Sciatic nerve (tissue), 2 donors: ENCODE measurements around the gene MAP4K1. TPM values are rescaled to one million over a fixed set of nuclear protein-coding genes. Genes with fewer than 3 reads are reported as not detected.
"Not testable (repeated sequence)": the region's sequence is repeated elsewhere in the genome, so short reads cannot be mapped to it uniquely, and the experiment has no call there.

Source experiments
- ATAC-seq: fragments of 200-7000 bp; cut with Tn5 transposase; one replicate; pipeline ENCODE4 v1.9.1; 2020; ENCODE audit warnings: mild to moderate bottlenecking, moderate library complexity
- DNase-seq: peaks from one replicate; pipeline ENCODE4 v3.0.0-alpha.2; 2020; ENCODE audit warnings: low spot score
- intact Hi-C: fragments of 100-400 bp; cut with DNase I; formaldehyde crosslinking; loops from one replicate; pipeline ENCODE4 v1.14.2; 2022
- total RNA-seq: library from RNA; stranded (reverse); fragmentation: NEBNext Ultra II Directional; extraction: Animal tissue kit (Norgen Biotek cat#: 25700); gene quantifications from one replicate; pipeline ENCODE4 v1.2.1, GENCODE V29; 2021
- donor health status: DM: no; HTN: no; CAD: no.
- donor health status: DM: no; HTN: no; CAD: no.

MAP4K1 gene
- total RNA-seq, 1 donor from 2014 or later = 6.2 TPM

DNA sequence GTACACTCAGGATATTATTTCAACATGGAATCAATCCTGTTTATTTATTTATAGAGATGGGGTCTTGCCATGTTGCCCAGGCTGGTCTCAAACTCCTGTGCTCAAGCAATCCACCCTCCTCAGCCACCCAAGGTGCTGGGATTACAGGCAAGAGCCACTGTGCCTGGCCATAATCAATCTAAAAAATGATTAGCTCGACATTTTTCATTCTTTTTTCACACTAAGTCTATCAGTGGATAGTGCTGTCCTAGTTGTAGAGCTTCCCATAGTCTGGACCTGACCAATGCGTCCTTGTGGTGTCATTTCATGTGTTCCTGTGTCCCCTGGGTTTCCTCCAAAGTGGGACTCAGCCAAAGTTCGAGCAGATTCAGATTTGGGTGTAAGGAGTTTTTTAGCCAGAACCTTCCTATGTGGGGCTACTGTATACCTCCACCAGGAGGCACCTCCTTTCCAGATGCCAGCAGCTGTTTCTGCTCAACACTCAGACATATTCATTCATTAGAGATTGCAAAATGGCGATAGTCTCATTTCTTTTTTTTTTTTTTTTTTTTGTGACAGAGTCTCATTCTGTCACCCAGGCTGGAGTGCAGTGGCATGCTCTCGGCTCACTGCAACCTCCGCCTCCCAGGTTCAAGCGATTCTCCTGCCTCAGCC, 61.1 kb downstream of the MAP4K1 start:
- no peak for DNase-seq
- no peak for ATAC-seq
- intact Hi-C loops = no loop called here

DNA sequence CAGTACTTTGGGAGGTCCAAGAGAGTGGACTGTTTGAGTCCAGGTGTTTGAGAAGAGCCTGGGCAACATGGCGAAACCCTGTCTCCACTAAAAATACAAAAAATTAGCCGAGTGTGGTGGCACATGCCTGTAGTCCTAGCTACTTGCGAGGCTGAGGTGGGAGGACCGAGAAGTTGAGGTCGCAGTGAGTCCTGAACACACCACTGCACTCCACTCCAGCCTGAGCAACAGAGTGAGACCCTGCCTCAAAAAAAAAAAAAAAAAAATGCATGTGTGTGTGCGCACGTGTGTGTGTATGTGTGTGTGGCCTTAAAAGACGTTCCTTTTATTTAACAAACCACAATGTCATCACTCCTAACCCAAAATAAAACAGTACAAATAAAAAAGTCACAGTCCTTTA, 62.6 kb downstream of the MAP4K1 start:
- no peak for DNase-seq
- intact Hi-C loops = no loop called here

DNA sequence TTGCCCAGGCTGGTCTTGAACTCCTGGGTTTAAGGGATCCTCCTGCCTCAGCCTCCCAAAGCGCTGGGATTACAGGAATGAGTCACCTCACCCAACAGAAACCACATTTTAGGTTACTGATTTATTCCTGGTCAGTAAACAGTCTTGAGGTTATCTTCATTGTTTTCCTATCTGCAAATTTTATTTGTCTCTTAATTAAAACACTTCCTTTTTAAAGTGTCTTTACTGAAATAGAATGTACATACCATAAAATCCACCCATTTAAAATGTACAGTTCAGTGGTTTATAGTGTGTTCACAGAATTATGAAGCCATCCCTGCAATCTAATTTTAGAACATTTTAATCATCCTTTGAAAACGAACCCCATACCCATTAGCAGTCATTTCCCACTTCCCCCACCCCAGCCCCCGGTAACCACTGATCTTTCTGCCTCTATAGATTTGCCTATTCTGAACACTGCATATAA, 63.0 kb downstream of the MAP4K1 start:
- no peak for ATAC-seq
- no peak for DNase-seq
- intact Hi-C loops = no loop called here

More for the DNA sequence above, 62.6 kb downstream of the MAP4K1 start:
- ATAC-seq = no peak

DNA sequence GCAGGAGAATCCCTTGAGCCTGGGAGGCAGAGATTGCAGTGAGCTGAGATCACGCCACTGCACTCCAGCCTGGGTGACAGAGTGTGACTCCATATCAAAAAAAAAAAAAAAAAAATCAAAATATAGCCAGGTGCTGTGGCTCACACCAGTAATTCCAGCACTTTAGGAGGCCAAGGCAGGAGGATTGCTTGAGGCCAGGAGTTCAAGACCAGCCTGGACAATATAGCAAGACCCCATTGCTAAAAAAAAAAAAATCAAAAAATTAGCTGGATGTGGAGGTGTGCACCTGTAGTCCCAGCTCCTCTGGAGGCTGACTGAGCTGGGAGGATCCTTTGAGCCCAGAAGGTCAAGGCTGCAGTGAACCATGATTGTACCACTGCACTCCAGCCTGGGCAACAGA, 64.5 kb downstream of the MAP4K1 start:
- DNase-seq, intact Hi-C loops, ATAC-seq: not testable (repeated sequence)

DNA sequence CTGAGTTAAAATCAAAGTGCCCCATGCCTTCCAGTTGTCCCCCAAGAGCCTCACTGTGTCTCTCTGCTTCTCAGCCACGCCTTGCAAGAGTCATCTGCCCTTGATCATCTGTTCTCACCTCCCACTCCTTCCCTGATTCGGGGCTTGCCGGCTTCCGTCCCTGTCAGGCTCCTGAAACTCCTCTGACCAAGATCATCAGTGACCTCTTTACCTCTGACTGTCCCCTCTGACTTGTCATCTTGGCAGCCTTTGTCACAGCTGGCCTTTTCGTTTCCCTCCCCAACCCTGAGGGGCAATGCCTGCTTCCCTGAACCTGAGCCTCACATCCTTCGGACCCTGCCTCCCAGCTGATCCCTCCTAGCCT, 66.3 kb downstream of the MAP4K1 start:
- ATAC-seq (no peak), DNase-seq (no peak)
- intact Hi-C loops = no loop called here

DNA sequence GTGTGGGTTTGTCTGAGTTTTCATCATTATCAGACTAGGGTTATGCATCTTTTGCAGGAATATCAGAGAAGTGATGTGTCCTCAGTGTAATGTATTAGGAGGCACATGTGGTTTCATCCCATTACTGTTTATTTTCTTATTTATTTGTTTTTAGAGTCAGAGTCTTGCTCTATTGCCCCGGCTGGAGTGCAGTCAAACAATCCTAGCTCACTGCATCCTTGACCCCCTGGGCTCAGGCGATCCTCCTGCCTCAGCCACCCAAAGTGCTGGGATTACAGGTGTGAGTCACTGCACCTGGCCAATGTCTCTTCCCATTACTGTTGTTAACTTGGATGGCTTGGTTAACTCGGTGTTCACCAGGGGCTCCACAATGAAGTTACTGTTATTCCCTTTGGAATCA, 67.4 kb downstream of the MAP4K1 start:
- intact Hi-C loops = no loop called here
- ATAC-seq (no peak), DNase-seq (no peak)

DNA sequence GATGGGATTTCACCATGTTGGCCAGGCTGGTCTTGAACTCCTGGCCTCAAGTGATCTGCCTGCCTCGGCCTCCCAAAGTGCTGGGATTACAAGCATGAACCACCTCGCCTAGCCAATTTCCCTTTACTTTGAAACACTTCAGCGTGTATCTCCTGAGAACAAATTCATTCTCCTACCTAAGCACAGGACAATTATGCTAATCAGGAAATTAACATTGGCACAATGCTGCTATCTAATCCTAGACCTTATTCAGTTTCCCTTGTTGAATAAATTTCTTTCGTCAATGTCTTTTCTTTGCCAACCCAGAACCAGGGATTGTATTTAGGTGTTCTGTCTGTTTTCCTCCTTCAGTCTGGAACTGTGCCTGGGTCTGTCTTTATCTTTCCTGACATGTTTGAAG, 67.8 kb downstream of the MAP4K1 start:
- no peak for ATAC-seq
- intact Hi-C loops = no loop called here
- DNase-seq = no peak

DNA sequence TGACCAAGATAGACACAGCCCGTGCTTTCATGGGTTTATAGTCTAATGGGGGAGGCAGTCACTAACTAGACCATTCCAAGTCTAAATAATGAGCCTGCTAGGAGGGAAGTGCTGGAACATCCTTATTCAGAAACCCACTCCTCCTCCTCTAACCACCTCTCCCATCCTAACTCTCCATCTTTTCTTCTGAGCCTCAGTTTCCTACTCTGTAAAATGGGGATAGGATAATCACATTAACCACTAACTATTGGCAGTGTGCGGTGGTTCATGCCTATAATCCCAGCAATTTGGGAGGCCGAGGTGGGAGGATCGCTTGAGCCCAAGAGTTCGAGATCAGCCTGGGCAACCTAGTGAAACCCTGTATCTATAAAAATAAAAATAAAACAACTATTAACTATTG, 68.7 kb downstream of the MAP4K1 start:
- no peak for ATAC-seq
- no peak for DNase-seq
- intact Hi-C loops = no loop called here

DNA sequence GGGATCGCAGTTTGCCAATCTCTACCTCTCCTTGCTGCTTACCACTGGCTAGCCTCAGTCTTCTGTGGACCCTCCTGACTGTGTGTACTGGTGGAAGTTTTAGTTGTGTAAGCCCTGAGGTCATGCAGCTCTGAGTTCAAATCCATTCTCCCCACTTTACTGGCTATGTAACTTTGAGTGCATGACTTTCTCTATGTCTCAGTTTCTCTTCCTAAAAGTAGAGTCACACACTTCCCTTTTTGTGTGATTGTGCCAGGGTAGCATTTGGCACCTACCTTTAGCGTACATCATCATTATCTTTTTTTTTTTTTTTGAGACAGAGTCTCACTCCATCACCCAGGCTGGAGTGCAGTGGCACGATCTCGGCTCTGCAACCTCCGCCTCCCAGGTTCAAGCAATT, 70.3 kb downstream of the MAP4K1 start:
- intact Hi-C loops = no loop called here
- ATAC-seq (no peak), DNase-seq (no peak)

DNA sequence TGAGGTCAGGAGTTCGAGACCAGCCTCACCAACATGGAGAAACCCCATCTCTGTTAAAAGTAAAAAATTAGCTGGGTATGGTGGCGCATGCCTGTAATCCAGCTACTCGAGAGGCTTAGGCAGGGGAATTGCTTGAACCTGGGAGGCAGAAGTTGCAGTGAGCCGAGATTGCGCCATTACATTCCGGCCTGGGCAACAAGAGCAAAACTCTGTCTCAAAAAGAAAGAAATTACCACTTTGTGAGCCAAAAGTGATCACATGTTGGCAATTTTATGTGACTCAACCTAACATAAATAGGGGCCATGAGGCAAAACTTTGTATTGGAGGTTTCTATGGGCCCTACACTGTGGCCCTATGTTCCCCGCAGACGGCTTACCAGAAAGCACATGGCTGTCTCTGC, 72.2 kb downstream of the MAP4K1 start:
- DNase-seq (no peak), ATAC-seq (no peak)
- intact Hi-C loops = no loop called here

DNA sequence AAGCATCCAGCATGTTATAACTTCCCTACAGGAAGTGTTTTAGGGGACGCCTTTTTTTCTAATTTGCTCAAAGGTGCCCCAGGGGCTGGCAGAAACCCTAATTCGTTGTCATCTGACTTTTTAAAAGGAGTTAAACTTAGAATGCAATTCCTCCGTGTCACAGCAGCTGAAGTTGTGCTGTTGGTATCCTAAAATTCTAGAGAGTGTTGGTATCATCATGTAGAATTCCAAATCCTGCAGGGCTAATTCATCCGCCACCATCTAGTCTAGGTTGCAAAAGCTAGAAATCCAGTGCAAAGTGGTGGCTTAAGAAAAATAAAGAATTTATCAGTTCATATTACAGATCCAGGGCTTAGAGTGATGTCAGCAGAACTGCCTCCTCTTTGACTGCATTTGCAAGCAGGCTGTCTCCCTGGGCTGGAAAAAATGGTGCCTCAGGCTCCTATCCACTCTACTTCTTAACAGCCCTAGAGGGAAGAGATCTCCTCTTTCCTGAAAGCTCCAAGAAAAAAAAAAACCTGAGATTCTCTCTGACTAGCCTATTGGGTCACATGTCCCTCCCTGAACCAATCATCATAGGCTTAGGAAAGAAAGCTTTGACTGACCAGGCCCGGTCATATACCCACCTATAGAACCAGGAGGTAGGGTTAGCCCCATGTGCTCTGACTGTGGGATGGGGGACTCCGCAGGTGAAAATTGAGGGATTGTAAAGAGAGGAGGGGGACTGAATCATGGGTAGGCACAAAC, 73.0 kb downstream of the MAP4K1 start:
- DNase-seq (no peak), ATAC-seq (no peak)
- intact Hi-C loops = loop anchor here (1.0 kb wide), 1 partner anchor 361 kb away; no protein-coding TSS in a partner anchor

DNA sequence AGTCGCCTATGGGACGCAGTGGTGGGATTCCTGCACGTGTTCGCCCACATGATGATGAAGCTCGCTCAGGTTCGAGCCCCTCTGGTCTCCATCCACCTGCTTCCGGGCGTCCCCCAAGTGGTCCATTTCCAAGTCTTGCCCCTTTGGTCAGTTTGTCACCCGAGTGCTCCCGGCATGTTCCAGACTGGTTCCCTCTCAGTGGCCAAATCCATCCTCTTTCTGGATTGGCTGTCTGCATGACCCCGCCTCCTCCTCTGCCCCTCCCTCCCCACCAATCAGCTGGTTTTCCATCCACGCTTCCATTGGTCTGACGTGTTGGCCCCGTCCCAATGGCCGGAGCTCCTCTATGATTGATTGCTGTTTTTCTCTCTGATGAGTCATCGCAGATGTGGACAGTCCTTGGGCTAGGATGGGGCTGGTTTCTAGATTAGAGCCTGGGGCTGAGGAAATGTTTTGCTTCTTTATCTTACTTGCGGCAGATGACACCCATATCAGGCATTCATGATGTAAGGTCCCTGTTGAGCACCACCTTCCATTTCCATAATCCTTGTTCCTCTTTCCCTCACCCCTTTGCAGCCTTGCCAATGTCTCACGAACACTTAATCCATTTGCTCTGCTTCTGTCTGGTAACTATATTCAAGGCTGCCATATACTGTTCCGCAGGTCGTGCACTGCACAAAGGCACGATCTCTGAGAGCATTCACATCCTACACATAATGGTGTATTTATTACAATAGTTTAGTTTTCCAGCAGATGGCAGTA, 73.8 kb downstream of the MAP4K1 start:
- intact Hi-C loops = loop anchor here (1.0 kb wide), 1 partner anchor 361 kb away; no protein-coding TSS in a partner anchor

DNA sequence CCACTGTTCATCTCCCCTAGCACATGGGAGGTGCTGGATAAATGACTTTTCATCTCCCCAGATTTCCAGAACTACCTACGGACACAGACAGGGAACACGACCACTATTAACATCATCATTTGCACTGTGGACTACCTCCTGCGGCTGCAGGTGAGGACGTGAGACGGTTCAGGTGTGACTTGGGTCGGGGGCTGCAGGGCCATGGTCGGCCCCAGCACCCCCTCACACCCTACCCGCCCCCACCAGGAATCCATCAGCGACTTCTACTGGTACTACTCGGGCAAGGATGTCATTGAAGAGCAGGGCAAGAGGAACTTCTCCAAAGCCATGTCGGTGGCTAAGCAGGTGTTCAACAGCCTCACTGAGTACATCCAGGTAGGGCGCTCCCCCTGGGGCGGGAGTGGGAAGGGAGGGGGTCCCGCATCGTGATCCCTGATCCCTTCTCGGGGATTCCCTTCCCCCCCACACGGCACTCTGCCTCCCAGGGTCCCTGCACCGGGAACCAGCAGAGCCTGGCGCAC, 74.4 kb downstream of the MAP4K1 start:
- DNase-seq (no peak), ATAC-seq (no peak)
- intact Hi-C loops = no loop called here

More for the DNA sequence above, 73.8 kb downstream of the MAP4K1 start:
- ATAC-seq (peak; percentile 90), DNase-seq (no peak)

DNA sequence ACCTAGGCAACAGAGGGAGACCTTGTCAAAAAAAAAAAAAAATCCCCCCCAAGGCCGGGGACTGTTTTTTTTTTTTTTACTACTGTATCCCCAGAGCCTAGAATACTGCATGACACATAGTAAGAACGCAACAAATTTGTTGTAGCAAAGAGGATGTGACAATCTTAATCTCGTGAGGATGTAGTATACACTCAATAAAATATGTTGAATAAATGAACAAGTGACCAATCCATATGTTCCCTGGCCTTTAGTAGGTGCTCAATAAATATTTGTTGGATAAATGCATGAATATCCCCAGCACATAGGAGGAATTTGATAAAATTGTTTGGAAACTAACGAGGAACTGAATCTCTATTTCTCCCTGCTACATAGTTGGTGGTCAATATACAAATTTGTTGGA, 75.7 kb downstream of the MAP4K1 start:
- DNase-seq (no peak), ATAC-seq (no peak)
- intact Hi-C loops = no loop called here

DNA sequence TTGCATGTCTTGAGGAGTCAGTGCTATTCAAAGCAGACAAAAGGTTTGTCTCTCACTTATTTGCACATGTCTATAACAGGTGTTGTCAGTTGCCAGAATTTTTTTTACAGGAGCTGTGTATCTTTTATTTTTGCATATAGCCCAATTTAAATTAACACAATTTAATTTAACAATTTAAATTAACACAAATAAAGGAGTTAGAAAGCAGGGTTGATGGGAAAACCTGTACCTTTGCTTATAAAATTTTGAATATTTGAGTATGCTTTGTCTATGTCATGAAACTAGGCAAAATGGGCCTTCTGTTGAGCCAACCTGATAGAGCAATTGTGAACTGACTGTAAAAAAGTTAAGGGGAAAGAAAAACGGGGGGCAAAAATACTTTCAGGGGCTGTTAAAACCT, 78.0 kb downstream of the MAP4K1 start:
- no peak for DNase-seq
- intact Hi-C loops = no loop called here
- ATAC-seq = no peak

DNA sequence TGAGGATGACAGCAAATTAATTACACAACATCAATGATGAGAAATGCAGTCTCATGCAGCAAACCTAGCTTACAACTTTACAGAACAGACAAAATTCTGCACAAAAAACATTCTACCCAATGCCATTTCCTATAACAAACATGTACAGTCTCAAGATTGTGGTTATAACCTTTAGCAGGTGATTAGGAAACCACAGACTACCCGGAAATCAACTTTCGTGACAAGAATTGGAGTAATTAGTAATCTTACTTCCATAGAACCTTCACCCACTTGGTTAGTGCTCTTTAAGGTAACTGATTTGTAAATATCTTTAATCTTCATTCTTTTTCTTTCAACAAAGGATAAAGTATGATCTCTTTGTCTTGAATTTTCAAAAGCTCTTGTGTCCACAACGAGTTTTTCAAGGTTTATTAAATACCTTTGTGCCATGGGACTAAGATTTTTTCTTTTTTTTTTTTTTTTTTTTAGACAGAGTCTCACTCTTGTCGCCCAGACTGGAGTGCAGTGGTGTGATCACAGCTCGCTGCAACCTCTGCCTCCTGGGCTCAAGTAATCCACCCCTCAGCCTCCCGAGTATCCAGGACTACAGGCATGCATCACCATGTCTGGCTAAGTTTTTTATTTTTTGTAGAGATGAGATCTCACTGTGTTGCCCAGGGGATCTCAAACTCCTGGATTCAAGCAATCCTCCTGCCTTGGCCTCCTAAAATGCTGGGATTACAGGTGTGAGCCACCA, 78.8 kb downstream of the MAP4K1 start:
- DNase-seq (no peak), ATAC-seq (no peak)
- intact Hi-C loops = no loop called here

DNA sequence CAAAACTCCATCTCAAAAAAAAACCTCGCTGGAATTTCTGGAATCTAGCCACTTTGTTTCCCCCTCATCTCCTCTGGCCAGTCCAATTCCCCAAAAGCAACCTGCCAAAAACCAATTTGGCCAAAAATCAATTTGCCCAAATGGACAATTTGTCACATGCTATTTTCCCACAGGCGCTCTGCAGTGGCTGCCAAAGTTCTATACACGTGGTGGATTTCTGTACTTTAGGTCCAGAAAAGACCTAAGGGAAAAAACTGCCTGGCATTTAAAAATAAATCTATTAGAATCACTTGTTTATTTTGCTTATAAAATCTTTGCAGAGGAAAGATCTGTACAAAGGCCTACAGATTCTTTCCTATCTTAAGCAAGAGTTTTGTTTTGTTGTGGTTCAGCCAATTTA, 79.4 kb downstream of the MAP4K1 start:
- DNase-seq (no peak), ATAC-seq (no peak)
- intact Hi-C loops = no loop called here
